GM19023 (cell line): ENCODE measurements around the gene POMT2.

Experiments
- ATAC-seq: cut with Tn5 transposase; IDR thresholded peaks from one replicate; pipeline ENCODE4 v1.9.1; 2021; ENCODE audit warnings: mild to moderate bottlenecking, moderate library complexity; ENCODE audit not compliant: unreplicated experiment

The POMT2 gene

DNA sequence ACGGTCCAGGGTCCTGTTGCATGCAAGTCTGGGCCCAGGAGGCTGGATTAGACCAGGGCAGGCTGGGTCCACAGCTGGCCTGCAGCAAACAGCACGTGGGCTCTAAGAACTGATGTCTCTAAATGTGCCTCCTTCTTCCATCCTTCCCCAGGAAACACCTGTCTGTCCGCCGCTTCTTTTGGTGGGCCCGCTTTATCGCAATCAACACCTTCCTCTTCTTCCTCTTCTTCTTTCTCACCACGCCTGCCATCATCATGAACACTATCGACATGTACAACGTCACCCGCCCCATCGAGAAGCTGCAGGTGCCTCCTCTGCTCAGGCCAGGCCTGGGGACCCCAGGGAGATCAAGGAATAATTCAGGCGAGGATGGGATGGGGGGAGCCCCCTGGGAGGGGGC is 77.9 kb downstream of the POMT2 start:
- ATAC-seq, result no peak

- ATAC-seq, result no peak
These were observed 78.7 kb downstream of the POMT2 start for GRCh38 chr14:77241955-77242354.

- ATAC-seq, result no peak
These were observed 80.3 kb downstream of the POMT2 start for GRCh38 chr14:77240336-77240915.

GRCh38 chr14:77239412-77239811 is 81.3 kb downstream of the POMT2 start:
- no peak for ATAC-seq

DNA sequence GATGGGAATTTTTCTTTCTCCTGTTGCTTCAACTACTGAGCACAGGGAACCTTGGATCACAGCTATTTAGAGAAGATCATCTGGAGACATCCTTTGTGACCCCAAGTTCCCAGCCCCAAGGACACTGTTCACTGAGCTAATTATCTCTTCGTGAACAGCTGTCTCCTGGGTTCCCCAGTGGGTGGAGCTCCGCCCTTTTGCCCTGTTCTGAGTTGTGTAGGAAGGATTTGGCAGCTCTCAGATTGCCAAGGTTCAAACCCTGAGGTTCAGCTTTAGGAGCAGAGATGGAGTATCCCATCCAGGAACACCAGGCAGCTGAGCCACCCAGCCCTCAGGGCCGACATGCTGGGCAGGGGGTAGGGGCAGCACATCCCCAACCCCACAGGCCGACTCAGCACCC is 81.7 kb downstream of the POMT2 start:
- ATAC-seq, result no peak

- no peak for ATAC-seq
These were observed 82.3 kb downstream of the POMT2 start for GRCh38 chr14:77238356-77238755.

DNA sequence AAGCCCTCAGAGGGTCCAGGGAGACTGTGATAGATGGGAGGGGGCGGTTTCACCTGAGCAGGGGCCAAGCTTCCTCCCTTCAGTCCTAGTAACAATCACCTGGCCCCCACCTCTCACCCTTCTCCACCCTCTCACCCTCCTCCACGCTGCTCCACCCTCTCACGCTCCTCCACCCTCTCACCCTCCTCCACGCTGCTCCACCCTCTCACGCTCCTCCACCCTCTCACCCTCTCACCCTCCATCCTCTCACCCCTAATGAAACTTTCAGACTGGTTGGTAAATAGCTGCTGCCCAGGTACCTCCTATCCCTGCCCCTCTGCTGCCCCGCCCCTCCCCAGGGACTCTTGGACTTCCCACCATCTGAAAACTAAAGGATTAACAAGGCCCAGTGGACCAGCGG is 83.9 kb downstream of the POMT2 start:
- ATAC-seq, result no peak

DNA sequence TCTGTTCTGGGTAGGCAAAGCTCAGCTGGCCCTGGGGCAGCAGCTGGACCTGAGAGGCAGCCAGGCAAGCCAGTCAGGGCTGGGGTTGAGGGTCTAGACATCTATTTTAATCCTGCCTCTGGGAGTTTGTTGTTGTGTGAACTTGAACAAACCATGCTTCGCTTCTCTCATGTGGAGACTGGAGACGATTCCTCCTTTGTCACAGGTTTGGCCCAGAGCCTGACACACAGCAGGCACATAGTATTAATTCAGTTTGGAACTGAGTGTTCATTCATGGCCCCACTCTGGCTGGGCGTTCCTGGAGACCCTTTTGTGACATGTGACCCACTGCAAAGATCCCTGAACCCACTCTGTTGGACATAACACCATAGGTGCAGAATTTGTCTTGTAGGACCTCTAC is 89.0 kb downstream of the POMT2 start:
- ATAC-seq, result no peak

- ATAC-seq, result no peak
These were observed 89.8 kb downstream of the POMT2 start for GRCh38 chr14:77230914-77231313.

GRCh38 chr14:77228056-77228455 is 92.6 kb downstream of the POMT2 start:
- ATAC-seq, result no peak

DNA sequence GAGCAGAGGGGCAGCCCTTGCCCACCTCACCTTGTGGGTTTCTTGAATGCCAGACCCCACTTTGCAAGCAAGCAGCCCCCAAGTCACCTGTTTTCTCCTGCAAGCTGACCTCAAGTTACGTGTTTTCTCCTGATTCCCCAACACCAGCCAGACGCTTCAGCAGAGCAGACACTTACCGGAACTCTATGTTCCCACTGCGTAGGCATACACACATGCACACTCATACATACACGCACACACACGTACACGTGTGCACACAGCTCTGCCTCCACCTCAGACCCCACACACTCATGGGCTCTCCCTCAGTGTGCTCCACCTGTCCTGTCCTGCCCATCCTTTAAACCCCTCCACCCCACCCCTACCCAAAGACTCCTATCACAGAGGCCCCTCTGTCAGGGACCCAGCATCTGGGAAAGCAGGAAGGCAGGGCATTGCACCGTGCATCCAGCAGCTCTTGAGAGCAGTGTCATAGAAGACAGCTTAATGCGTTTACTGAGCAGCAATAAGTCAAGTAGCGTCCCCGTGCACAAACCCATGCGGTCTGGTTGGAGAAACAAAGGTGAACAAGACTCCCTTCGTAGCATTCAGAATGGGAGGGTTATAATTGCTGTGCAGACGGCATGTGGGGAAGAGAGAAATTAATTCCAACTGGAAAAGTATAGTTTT is 94.7 kb downstream of the POMT2 start:
- ATAC-seq, result no peak

- no peak for ATAC-seq
These were observed 95.4 kb downstream of the POMT2 start for GRCh38 chr14:77225254-77225653.
